ENCODE measurements around the gene ABCD3.

Gene ABCD3

DNA sequence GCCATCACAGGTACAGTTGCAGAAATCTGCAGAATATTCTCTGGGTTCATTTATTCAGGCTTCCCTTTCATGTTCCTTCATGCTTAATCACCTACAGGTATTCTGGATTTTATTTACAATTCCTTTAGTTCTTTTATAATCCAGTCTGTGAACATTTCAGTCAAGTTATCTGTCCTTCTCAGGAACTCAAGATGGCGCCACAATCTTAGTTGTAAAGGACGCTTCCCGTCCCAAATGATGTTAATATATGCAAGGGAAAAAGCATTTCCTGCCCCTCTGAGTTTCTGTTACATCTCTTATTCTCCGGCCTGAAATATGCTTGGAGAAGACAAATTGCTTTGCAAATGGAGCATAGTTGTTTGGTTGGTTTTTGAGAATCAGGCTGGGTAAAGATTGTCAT lies 104.1 kb downstream of the ABCD3 start:
- peaks cover 2% of the 10 kb centered on the region for H3K36me3 ChIP-seq (ENCODE audit: control insufficient read depth, insufficient read depth, low read length)
- no peak overlapping the region for H3K9ac ChIP-seq (ENCODE audit: low read length)
- H3K4me1 ChIP-seq (ENCODE audit: control insufficient read depth, insufficient read depth, low read length) = no peaks in the 10 kb centered on the region
- no peak overlapping the region for H3K27ac ChIP-seq (ENCODE audit: low read depth, low read length)
- no peak overlapping the region for H3K4me3 ChIP-seq (ENCODE audit: low read length)
- no peaks in the 10 kb centered on the region for H3K27me3 ChIP-seq (ENCODE audit: control insufficient read depth, insufficient read depth, low read length)

DNA sequence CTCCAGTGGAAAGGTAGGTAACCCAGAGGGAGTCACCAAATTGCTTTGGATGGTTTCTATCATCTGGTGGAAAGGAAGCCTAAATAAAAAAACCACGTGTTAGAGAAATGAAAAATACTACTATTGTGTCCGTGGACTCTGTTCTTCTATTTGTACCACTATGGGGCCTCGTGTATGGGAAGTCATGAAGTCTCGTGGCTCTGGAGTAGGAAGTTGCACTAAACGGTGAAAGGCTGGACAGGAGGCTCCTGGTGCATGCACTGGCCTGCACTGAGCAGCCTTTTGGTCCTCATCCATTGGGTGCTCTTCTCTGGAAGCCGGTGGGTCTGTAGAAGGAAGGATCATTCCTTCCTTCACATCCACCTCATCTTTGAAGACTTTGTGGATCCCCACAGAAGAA lies 106.3 kb downstream of the ABCD3 start:
- Histone ChIP-seq H3K36me3 (ENCODE audit: control insufficient read depth, insufficient read depth, low read length) (peaks cover 2% of the 10 kb centered on the region), H3K4me3 (ENCODE audit: low read length) (no peak overlapping the region), H3K4me1 (ENCODE audit: control insufficient read depth, insufficient read depth, low read length) (no peaks in the 10 kb centered on the region), H3K9ac (ENCODE audit: low read length) (no peak overlapping the region), H3K27me3 (ENCODE audit: control insufficient read depth, insufficient read depth, low read length) (no peaks in the 10 kb centered on the region), H3K27ac (ENCODE audit: low read depth, low read length) (no peak overlapping the region)

DNA sequence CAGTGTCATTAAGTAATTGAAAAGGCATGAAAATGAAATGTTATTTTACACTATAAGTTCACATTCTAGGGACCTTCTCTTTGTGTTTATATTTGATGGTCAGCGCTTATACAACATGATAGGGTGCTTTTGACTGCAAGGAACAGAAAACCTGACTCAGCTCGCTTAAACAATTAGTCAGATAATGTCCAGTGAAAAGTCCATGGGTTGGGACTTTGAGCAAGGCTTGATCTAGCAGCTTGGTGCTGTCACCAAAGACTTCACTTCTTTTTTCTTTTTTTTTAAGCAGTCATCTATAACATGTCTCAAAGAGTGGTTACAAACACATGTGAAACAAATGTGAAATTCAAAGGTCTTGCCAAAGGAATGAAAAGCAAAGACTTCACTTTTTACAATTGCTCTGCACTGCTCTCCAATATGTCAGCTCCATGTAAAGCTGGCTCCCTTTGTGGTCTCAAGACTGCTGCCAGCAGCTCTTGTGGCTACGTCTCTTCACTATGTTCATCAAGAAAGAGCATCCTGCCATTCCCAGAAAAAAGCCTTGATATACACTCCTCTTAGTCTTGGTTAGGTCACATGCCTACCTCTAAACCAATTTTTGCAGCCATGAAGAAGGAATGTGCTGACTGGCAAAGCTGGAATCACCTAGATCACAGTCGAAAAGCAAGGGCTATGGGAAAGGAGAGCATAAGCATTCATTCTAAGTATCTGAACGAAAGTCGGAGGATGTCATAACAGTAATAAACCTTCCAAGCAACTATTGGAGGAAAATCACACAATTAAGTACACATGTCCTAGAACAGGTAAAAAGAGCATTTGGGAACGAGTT lies 108.2 kb downstream of the ABCD3 start:
- no peak overlapping the region for H3K4me3 ChIP-seq (ENCODE audit: low read length)
- H3K4me1 ChIP-seq (ENCODE audit: control insufficient read depth, insufficient read depth, low read length) = no peaks in the 10 kb centered on the region
- no peak overlapping the region for H3K9ac ChIP-seq (ENCODE audit: low read length)
- H3K36me3 ChIP-seq (ENCODE audit: control insufficient read depth, insufficient read depth, low read length) = no peaks in the 10 kb centered on the region
- no peak overlapping the region for H3K27ac ChIP-seq (ENCODE audit: low read depth, low read length)
- no peaks in the 10 kb centered on the region for H3K27me3 ChIP-seq (ENCODE audit: control insufficient read depth, insufficient read depth, low read length)

DNA sequence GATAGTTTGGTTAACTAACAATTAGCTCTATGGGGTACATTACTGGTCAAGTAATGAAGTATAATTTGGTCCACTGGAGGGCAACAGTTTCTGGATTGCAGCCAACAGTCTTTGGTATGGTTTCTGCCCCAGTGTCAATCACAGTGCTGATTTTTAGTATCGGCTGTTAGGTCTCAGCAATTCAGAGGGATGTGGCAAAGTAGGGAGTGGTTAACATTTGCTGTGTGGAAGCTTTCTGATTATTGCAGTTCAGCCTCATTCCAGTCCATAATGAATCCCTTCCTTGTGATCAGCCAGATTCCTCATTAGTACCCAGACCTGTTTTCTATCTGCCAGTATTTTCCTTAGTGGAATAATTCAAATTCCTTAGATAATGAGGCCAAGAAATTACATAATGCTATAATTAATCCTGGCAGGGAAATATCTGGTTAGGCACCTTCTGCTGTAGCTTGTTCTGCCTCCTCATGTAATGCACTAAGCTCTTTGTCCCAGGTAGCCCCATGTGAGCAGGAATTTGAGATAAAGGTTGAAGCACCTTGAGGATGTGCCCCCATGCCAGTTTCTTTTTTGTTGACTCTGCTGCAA lies 109.3 kb downstream of the ABCD3 start:
- Histone ChIP-seq H3K9ac (ENCODE audit: low read length) (no peak overlapping the region), H3K4me3 (ENCODE audit: low read length) (no peak overlapping the region), H3K4me1 (ENCODE audit: control insufficient read depth, insufficient read depth, low read length) (no peaks in the 10 kb centered on the region), H3K27me3 (ENCODE audit: control insufficient read depth, insufficient read depth, low read length) (no peaks in the 10 kb centered on the region), H3K36me3 (ENCODE audit: control insufficient read depth, insufficient read depth, low read length) (no peaks in the 10 kb centered on the region), H3K27ac (ENCODE audit: low read depth, low read length) (no peak overlapping the region)

DNA sequence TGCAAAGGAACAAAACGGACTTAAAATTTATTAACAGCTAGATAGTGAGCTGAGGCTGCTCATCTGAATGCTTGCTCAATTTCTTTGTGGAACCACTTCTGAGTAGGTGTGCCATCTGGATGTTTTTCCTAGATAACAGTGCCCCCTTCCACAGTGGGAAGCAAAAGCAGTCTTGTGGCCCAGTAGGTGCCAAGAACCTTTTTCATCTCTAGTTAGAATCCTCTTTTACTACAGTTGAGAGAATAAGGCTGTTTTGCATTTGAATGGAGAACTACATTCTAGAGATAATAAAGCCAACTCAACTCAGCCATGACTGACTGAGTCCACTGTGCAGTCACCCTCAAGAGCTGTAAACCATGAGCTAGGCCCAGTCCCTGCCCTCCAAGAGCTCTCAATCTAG lies 110.1 kb downstream of the ABCD3 start:
- Histone ChIP-seq H3K27ac (ENCODE audit: low read depth, low read length) (no peak overlapping the region), H3K27me3 (ENCODE audit: control insufficient read depth, insufficient read depth, low read length) (no peaks in the 10 kb centered on the region), H3K4me1 (ENCODE audit: control insufficient read depth, insufficient read depth, low read length) (no peaks in the 10 kb centered on the region), H3K4me3 (ENCODE audit: low read length) (no peak overlapping the region), H3K9ac (ENCODE audit: low read length) (no peak overlapping the region), H3K36me3 (ENCODE audit: control insufficient read depth, insufficient read depth, low read length) (no peaks in the 10 kb centered on the region)

DNA sequence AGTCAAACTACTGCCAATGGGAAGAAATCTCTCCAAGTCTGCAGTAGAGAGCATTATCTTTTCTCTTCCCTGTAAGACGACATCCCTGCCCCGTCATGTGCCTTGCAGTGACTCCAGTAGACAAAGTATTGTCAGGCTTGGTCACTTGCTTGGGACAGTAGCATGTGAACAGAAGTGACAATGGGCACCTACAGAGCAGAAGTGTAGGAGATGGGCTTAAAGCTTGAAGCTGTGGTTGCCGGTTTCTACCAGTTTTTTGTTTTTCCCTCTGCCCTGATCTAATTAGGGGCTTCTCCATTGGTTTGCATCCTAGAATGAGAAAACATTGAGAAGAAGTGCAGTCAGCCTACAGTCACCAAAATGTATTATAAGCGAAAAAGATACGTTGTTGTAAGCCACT lies 110.6 kb downstream of the ABCD3 start:
- H3K36me3 ChIP-seq (ENCODE audit: control insufficient read depth, insufficient read depth, low read length) = no peaks in the 10 kb centered on the region
- H3K27ac ChIP-seq (ENCODE audit: low read depth, low read length) = no peak overlapping the region
- no peak overlapping the region for H3K9ac ChIP-seq (ENCODE audit: low read length)
- H3K4me1 ChIP-seq (ENCODE audit: control insufficient read depth, insufficient read depth, low read length) = no peaks in the 10 kb centered on the region
- no peak overlapping the region for H3K4me3 ChIP-seq (ENCODE audit: low read length)
- H3K27me3 ChIP-seq (ENCODE audit: control insufficient read depth, insufficient read depth, low read length) = no peaks in the 10 kb centered on the region

DNA sequence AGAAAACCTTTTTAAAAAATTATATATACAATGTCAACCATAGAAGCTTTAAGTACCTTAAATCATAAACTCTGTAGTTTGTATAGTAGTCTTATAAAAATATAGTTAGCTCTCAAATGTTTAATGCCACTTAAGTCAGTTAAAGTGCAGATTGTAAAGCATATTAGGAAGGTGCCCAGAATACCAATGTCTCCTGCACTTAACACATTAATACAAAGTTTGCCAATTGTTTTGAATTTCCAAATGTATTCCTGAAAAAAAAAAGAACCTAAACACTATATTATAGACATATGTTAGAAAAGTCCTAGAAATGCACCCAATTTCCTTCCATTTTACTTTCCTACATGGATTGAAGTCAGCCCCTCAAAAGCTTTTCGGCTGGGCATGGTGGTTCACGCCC lies 111.2 kb downstream of the ABCD3 start:
- no peaks in the 10 kb centered on the region for H3K27me3 ChIP-seq (ENCODE audit: control insufficient read depth, insufficient read depth, low read length)
- no peak overlapping the region for H3K27ac ChIP-seq (ENCODE audit: low read depth, low read length)
- no peak overlapping the region for H3K4me3 ChIP-seq (ENCODE audit: low read length)
- H3K9ac ChIP-seq (ENCODE audit: low read length) = no peak overlapping the region
- H3K4me1 ChIP-seq (ENCODE audit: control insufficient read depth, insufficient read depth, low read length) = no peaks in the 10 kb centered on the region
- no peaks in the 10 kb centered on the region for H3K36me3 ChIP-seq (ENCODE audit: control insufficient read depth, insufficient read depth, low read length)

DNA sequence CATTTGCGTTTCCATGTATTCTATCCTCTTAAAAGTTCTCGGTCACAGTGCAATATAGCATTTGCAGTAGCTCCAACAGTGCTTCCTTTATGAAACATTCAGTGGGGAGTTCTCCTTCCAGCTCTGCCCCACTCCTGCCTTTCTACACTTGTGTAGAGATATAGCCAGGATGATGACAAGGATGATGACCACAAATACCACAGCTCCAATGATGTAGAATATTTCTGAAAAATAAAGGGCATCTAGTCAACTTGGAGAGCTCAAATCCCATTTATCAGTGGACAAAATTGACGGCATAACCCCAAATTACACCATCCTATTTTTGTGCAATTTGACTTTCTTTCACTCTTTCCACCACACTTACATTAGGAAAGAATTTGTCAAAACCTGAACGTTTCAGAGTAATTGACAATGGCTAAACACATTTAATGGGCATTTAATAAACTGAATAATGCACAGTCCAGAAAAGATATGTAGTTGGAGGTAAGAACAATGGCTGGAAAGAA lies 112.2 kb downstream of the ABCD3 start:
- Histone ChIP-seq H3K9ac (ENCODE audit: low read length) (no peak overlapping the region), H3K4me1 (ENCODE audit: control insufficient read depth, insufficient read depth, low read length) (no peaks in the 10 kb centered on the region), H3K27ac (ENCODE audit: low read depth, low read length) (no peak overlapping the region), H3K27me3 (ENCODE audit: control insufficient read depth, insufficient read depth, low read length) (no peaks in the 10 kb centered on the region), H3K36me3 (ENCODE audit: control insufficient read depth, insufficient read depth, low read length) (no peaks in the 10 kb centered on the region), H3K4me3 (ENCODE audit: low read length) (no peak overlapping the region)

DNA sequence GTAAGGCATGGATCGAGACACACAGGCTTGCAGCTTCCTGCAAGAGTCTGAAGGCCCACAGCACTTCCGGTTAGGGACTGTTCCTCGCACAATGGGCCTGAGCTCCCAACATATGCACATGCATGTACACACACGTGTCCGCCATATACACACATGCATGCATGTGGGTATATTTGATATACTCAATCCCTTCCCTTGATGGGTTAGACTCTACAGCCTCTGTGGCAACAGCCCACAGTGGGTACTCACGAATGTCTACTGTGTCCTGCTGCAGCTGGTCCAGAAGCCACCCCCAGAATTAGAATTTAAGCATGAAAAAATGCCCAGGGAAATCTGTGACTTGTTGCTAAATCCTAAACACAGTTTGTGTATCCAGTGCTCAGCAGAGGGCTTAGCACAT lies 113.5 kb downstream of the ABCD3 start:
- no peaks in the 10 kb centered on the region for H3K27me3 ChIP-seq (ENCODE audit: control insufficient read depth, insufficient read depth, low read length)
- no peak overlapping the region for H3K4me3 ChIP-seq (ENCODE audit: low read length)
- H3K27ac ChIP-seq (ENCODE audit: low read depth, low read length) = no peak overlapping the region
- no peaks in the 10 kb centered on the region for H3K4me1 ChIP-seq (ENCODE audit: control insufficient read depth, insufficient read depth, low read length)
- H3K36me3 ChIP-seq (ENCODE audit: control insufficient read depth, insufficient read depth, low read length) = no peaks in the 10 kb centered on the region
- H3K9ac ChIP-seq (ENCODE audit: low read length) = no peak overlapping the region

DNA sequence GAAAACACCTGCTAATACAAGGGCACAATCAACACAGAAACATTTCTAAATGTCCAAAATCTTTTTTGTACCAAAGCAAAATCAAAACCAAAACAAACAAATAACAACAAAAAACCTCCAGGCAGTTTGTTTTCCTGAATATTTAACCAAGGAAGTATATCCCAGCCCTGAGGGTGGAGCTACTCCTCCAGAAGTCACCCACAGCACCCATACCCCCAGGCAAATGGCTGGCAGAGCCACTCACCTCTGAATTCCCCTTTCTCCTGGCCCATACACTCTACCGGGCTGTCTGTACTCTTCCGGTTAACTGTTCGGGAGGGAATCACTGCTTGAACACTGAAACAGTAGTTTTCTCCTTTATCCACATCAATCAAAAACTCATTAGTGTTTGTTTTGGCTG lies 113.9 kb downstream of the ABCD3 start:
- no peak overlapping the region for H3K9ac ChIP-seq (ENCODE audit: low read length)
- H3K27me3 ChIP-seq (ENCODE audit: control insufficient read depth, insufficient read depth, low read length) = no peaks in the 10 kb centered on the region

DNA sequence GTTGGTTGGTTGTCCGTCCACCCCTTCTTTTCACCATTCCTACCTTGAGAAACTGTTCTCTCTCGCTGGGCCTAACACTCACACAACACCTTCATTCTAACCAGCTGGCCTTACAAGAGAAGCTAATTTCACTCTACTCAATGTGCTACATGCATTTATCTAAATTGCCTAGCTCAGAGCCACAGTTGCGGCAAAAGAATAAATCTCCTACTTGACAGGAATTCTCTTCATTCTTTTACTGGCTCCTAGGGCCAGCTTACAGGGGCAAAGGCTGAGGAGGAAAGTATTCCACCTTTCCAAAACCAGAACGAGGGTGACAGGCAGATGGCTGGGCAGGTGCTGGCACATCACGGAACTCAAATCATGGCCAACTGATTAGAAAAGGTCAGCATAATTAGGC lies 116.9 kb downstream of the ABCD3 start:
- no peak overlapping the region for H3K9ac ChIP-seq (ENCODE audit: low read length)
- no peak overlapping the region for H3K4me3 ChIP-seq (ENCODE audit: low read length)
- no peak overlapping the region for H3K27ac ChIP-seq (ENCODE audit: low read depth, low read length)
- H3K27me3 ChIP-seq (ENCODE audit: control insufficient read depth, insufficient read depth, low read length) = no peaks in the 10 kb centered on the region
- H3K4me1 ChIP-seq (ENCODE audit: control insufficient read depth, insufficient read depth, low read length) = no peaks in the 10 kb centered on the region
- H3K36me3 ChIP-seq (ENCODE audit: control insufficient read depth, insufficient read depth, low read length) = no peaks in the 10 kb centered on the region

More for the DNA sequence above, 113.9 kb downstream of the ABCD3 start:
- no peaks in the 10 kb centered on the region for H3K36me3 ChIP-seq (ENCODE audit: control insufficient read depth, insufficient read depth, low read length)
- no peak overlapping the region for H3K4me3 ChIP-seq (ENCODE audit: low read length)
- H3K4me1 ChIP-seq (ENCODE audit: control insufficient read depth, insufficient read depth, low read length) = no peaks in the 10 kb centered on the region
- H3K27ac ChIP-seq (ENCODE audit: low read depth, low read length) = no peak overlapping the region

DNA sequence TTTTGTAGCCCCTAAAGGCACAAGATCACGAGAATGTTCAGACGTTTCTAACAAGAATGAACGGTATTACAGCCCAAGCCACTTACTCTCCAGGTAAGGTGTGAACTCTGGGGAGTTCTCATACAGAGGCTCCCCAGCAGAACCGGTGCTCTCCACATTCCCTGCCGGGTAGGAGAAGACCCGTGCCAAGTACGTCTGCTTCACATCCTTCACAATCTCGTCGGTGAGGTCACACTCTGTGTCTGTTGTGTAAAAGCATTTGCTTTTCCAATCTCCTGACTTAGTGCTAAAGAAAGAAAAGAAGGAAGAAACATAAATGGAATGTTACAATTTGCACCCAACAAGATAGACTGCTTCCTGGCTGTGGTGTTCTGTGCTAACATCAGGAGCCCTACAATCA lies 117.7 kb downstream of the ABCD3 start:
- no peak overlapping the region for H3K27ac ChIP-seq (ENCODE audit: low read depth, low read length)
- H3K9ac ChIP-seq (ENCODE audit: low read length) = no peak overlapping the region

DNA sequence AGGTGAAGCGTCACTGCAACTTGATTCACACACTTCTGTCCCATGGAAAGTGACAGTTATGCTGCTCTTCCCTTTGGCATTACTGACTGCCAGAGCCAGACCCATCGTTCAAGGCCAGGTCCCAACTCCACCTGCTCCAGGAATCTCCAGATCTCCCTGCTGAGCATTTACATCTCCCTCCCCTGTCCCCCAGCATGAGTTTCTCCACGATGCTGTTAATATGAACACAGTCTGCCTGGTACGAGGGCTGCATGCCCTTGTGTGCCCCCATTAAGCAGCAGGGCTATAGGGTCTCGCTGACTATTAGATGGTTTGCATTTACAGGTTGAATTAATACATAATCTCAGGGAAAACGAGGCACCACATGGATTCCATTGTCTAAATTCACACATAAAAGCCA lies 119.1 kb downstream of the ABCD3 start:
- Histone ChIP-seq H3K9ac (ENCODE audit: low read length) (no peak overlapping the region), H3K36me3 (ENCODE audit: control insufficient read depth, insufficient read depth, low read length) (no peaks in the 10 kb centered on the region), H3K27me3 (ENCODE audit: control insufficient read depth, insufficient read depth, low read length) (no peaks in the 10 kb centered on the region), H3K27ac (ENCODE audit: low read depth, low read length) (no peak overlapping the region), H3K4me1 (ENCODE audit: control insufficient read depth, insufficient read depth, low read length) (peaks cover under 1% of the 10 kb centered on the region), H3K4me3 (ENCODE audit: low read length) (no peak overlapping the region)

More for the DNA sequence above, 117.7 kb downstream of the ABCD3 start:
- Histone ChIP-seq H3K4me3 (ENCODE audit: low read length) (no peak overlapping the region), H3K36me3 (ENCODE audit: control insufficient read depth, insufficient read depth, low read length) (no peaks in the 10 kb centered on the region), H3K4me1 (ENCODE audit: control insufficient read depth, insufficient read depth, low read length) (no peaks in the 10 kb centered on the region), H3K27me3 (ENCODE audit: control insufficient read depth, insufficient read depth, low read length) (no peaks in the 10 kb centered on the region)
